HCT116 (cell line): ENCODE measurements around the gene IQGAP2. TPM values are rescaled to one million over a fixed set of nuclear protein-coding genes. Genes with fewer than 3 reads are reported as not detected.

Experiments
- ATAC-seq: fragments of 200-7000 bp; cut with Tn5 transposase; 2 replicates; pipeline ENCODE4 v1.9.1; 2020; ENCODE audit warnings: mild to moderate bottlenecking, moderate library complexity
- BruUV-seq: library from RNA; stranded (reverse); fragments of 400-500 nt; replicated peaks from 2 replicates; lab custom pipeline; 2021; lab: Mats Ljungman, UMichigan
- CTCF ChIA-PET: fragments of 300-600 bp; sonication (Branson Sonifier 250); formaldehyde crosslinking; loops from one replicate; lab custom pipeline; 2021; ENCODE audit warnings: antibody characterized with exemption; lab: Charles Lee
- POLR2A ChIA-PET: fragments of 300-600, 350-600 bp; sonication (Branson Sonifier 250); formaldehyde crosslinking; loops from one replicate; lab custom pipeline; 2021; ENCODE audit warnings: antibody characterized with exemption; lab: Charles Lee
- RAD21 ChIA-PET, 2 experiments: fragments of 300-600 bp; sonication (Branson Sonifier 250); formaldehyde crosslinking; loops; one replicate each; lab custom pipeline; 2023; ENCODE audit warnings: low total read pairs in 2 of 2; ENCODE audit not compliant: uncharacterized antibody in 2 of 2, unreplicated experiment in 2 of 2, low non-redundant PET in 1 of 2; lab: Charles Lee
- DNase-seq: peaks from one replicate; pipeline ENCODE4 v3.0.0-alpha.2; 2010; ENCODE audit warnings: low read depth, low spot score
- H2AFZ ChIP-seq: fragments of 200-600 bp; shearing (Covaris generic), sonication (generic); 2 replicates; pipeline ENCODE4 v1.6.1; 2017; ENCODE audit warnings: low read depth, mixed run types, mixed read lengths, antibody characterized with exemption, low read length; ENCODE audit not compliant: poor library complexity, severe bottlenecking
- H3K27ac ChIP-seq: 2 replicates; pipeline ENCODE4 v1.5.1; 2012; ENCODE audit warnings: low read depth, low read length
- H3K27me3 ChIP-seq: fragments of 200-600 bp; sonication (generic); 2 replicates; pipeline ENCODE4 v1.6.1; 2016; ENCODE audit warnings: mixed run types, low read length, mixed read lengths; ENCODE audit not compliant: insufficient read depth
- H3K36me3 ChIP-seq, 2 experiments: fragments of 200-500 bp in 1 of 2; fragments of 200-600 bp in 1 of 2; sonication (Bioruptor generic) in 1 of 2; sonication (generic) in 1 of 2; 2 replicates each; pipeline versions ENCODE4 v1.5.1 to v1.6.1; 2014 to 2016; ENCODE audit warnings: low read length in 2 of 2, inconsistent platforms in 1 of 2, mixed read lengths in 1 of 2, mixed run types in 1 of 2; ENCODE audit not compliant: insufficient read depth in 2 of 2, control insufficient read depth in 1 of 2
- H3K4me1 ChIP-seq, 2 experiments: fragments of 200-600 bp in 1 of 2; sonication (generic) in 1 of 2; 2 replicates each; pipeline versions ENCODE4 v1.5.1 to v1.6.1; 2012 to 2017; ENCODE audit warnings: low read length in 2 of 2, inconsistent platforms in 1 of 2, mild to moderate bottlenecking in 1 of 2, mixed read lengths in 1 of 2, mixed run types in 1 of 2, moderate library complexity in 1 of 2; ENCODE audit not compliant: insufficient read depth in 2 of 2, control insufficient read depth in 1 of 2
- H3K4me2 ChIP-seq: fragments of 200-600 bp; sonication (generic); 2 replicates; pipeline ENCODE4 v1.6.1; 2017; ENCODE audit warnings: mixed run types, low read length, mixed read lengths
- H3K4me3 ChIP-seq, 2 experiments: fragments of 200-600 bp in 1 of 2; sonication (generic) in 1 of 2; replicated peaks in 1 of 2; 2 replicates each; pipeline ENCODE4 v1.5.1; 2011 to 2016; ENCODE audit warnings: low read length in 2 of 2, control low read depth in 1 of 2, low read depth in 1 of 2, mild to moderate bottlenecking in 1 of 2, mixed read lengths in 1 of 2, mixed run types in 1 of 2
- H3K79me2 ChIP-seq: fragments of 200-600 bp; sonication (generic); 2 replicates; pipeline ENCODE4 v1.6.1; 2017; ENCODE audit warnings: mild to moderate bottlenecking, mixed run types, low read length, moderate library complexity, mixed read lengths; ENCODE audit not compliant: insufficient read depth
- H3K9ac ChIP-seq: fragments of 200-600 bp; sonication (generic); 2 replicates; pipeline ENCODE4 v1.6.1; 2016; ENCODE audit warnings: low read length, mixed read lengths
- H3K9me2 ChIP-seq: fragments of 200-600 bp; sonication (generic), shearing (Covaris generic); 2 replicates; pipeline ENCODE4 v1.6.1; 2017; ENCODE audit warnings: mixed run types, mild to moderate bottlenecking, moderate library complexity; ENCODE audit not compliant: insufficient read depth
- H3K9me3 ChIP-seq, 2 experiments: fragments of 200-500 bp in 1 of 2; fragments of 200-600 bp in 1 of 2; sonication (Bioruptor generic) in 1 of 2; sonication (generic) in 1 of 2; 2 replicates each; pipeline ENCODE4 v1.6.1; 2014 to 2017; ENCODE audit warnings: low read length in 2 of 2, mixed read lengths in 2 of 2, inconsistent platforms in 1 of 2, low read depth in 1 of 2, mild to moderate bottlenecking in 1 of 2, mixed run types in 1 of 2, moderate library complexity in 1 of 2; ENCODE audit not compliant: control insufficient read depth in 1 of 2, insufficient read depth in 1 of 2
- H4K20me1 ChIP-seq: fragments of 200-600 bp; sonication (generic), shearing (Covaris generic); 2 replicates; pipeline ENCODE4 v1.6.1; 2017; ENCODE audit warnings: mixed run types, mild to moderate bottlenecking, moderate library complexity; ENCODE audit not compliant: insufficient read depth
- CBX3 ChIP-seq: IDR thresholded peaks from 2 replicates; pipeline ENCODE4 v1.6.1; 2012; ENCODE audit warnings: low read depth
- CTCF ChIP-seq, 3 experiments: fragments of 200-600 bp in 1 of 3; sonication (generic) in 1 of 3; IDR thresholded peaks in 2 of 3; conservative IDR thresholded peaks in 1 of 3; 2 replicates each; pipeline ENCODE4 v1.5.1; 2012 to 2017; ENCODE audit warnings: low read depth in 2 of 3, low read length in 2 of 3, antibody characterized with exemption in 1 of 3, borderline replicate concordance in 1 of 3, control low read depth in 1 of 3, mild to moderate bottlenecking in 1 of 3, mixed read lengths in 1 of 3, mixed run types in 1 of 3, moderate library complexity in 1 of 3; ENCODE audit not compliant: insufficient read depth in 1 of 3
- EGR1 ChIP-seq: IDR thresholded peaks from 2 replicates; pipeline ENCODE4 v1.6.1; 2012; ENCODE audit warnings: low read depth
- ELF1 ChIP-seq: IDR thresholded peaks from 2 replicates; pipeline ENCODE4 v1.6.1; 2012; ENCODE audit warnings: low read depth, borderline replicate concordance
- EZH2 ChIP-seq: fragments of 200-600 bp; sonication (generic); IDR thresholded peaks from 2 replicates; pipeline ENCODE4 v1.6.1; 2017; ENCODE audit warnings: antibody characterized with exemption, mixed run types
- EZH2phosphoT487 ChIP-seq: fragments of 200-600 bp; IDR thresholded peaks from 2 replicates; pipeline ENCODE4 v1.6.1; 2018; ENCODE audit warnings: antibody characterized with exemption, borderline replicate concordance
- FOSL1 ChIP-seq: IDR thresholded peaks from 2 replicates; pipeline ENCODE4 v1.6.1; 2012; ENCODE audit warnings: low read depth
- JUND ChIP-seq: IDR thresholded peaks from 2 replicates; pipeline ENCODE4 v1.6.1; 2012
- POLR2A ChIP-seq: IDR thresholded peaks from 2 replicates; pipeline ENCODE4 v1.7.0; 2011; ENCODE audit warnings: borderline replicate concordance; ENCODE audit not compliant: insufficient read depth, insufficient read length; ENCODE audit errors: extremely low read depth
- REST ChIP-seq: IDR thresholded peaks from 2 replicates; pipeline ENCODE4 v1.6.1; 2012; ENCODE audit warnings: low read depth
- SIN3A ChIP-seq: IDR thresholded peaks from 2 replicates; pipeline ENCODE4 v1.6.1; 2012; ENCODE audit warnings: low read depth
- SP1 ChIP-seq: IDR thresholded peaks from 2 replicates; pipeline ENCODE4 v1.6.1; 2012; ENCODE audit warnings: low read depth
- ZNF274 ChIP-seq: fragments of 200-500 bp; sonication (Bioruptor generic); IDR thresholded peaks from 2 replicates; pipeline ENCODE4 v1.6.1; 2014; ENCODE audit warnings: mild to moderate bottlenecking, low read depth, low read length, inconsistent platforms
- intact Hi-C: fragments of 100-400 bp; cut with micrococcal nuclease; formaldehyde crosslinking; loops from 2 replicates; pipeline ENCODE4 v1.10.0; 2022
- total RNA-seq: library from RNA; stranded (reverse); gene quantifications from one replicate; pipeline ENCODE4 v1.2.1, GENCODE V29; 2021; ENCODE audit not compliant: unreplicated experiment

The IQGAP2 gene
- total RNA-seq, 1 experiment from 2014 or later = 2.0 TPM

GRCh38 chr5:76594107-76594506 lies 191.0 kb downstream of the IQGAP2 start:
- DNase-seq (no peak), ATAC-seq (no peak)
- intact Hi-C loops = no loop called here
- TF ChIP-seq CBX3 = no peak
- TF ChIP-seq CTCF (IDR thresholded peaks at IDR 0.05 in 2 of 3, conservative IDR thresholded peaks at IDR 0.05 in 1 of 3; ENCODE audit: borderline replicate concordance in 1 of 3, insufficient read depth in 1 of 3, low read depth in 2 of 3, low read length in 2 of 3) = no peak
- TF ChIP-seq EZH2 = no peak
- TF ChIP-seq ELF1 = no peak
- TF ChIP-seq ZNF274 = no peak
- no peak for TF ChIP-seq FOSL1
- no peak for TF ChIP-seq REST
- TF ChIP-seq EZH2phosphoT487 = no peak
- TF ChIP-seq POLR2A = no peak
- no peak for TF ChIP-seq SP1
- no peak for TF ChIP-seq EGR1
- TF ChIP-seq JUND = no peak
- TF ChIP-seq SIN3A = no peak
- H3K27ac ChIP-seq = no peak overlapping the region
- no peak overlapping the region for H2AFZ ChIP-seq
- H3K9me3 ChIP-seq = no peaks in the 10 kb centered on the region
- ChIA-PET RAD21 (no interaction called here), POLR2A (no interaction called here), CTCF (no interaction called here)
- no peaks in the 10 kb centered on the region for H3K36me3 ChIP-seq
- no peak overlapping the region for H3K4me2 ChIP-seq
- H3K27me3 ChIP-seq = no peaks in the 10 kb centered on the region
- no peak overlapping the region for H3K9ac ChIP-seq
- no peaks in the 10 kb centered on the region for H3K79me2 ChIP-seq
- H3K4me1 ChIP-seq = no peaks in the 10 kb centered on the region
- no peaks in the 10 kb centered on the region for H4K20me1 ChIP-seq
- no peak overlapping the region for H3K4me3 ChIP-seq
- 0 out of 2 replicates have a peak, but pooled peaks cover 2% of the 10 kb centered on the region for H3K9me2 ChIP-seq
- BruUV-seq = no TSS peak
